Cardiac fibroblast (primary cell): ENCODE results near the gene CCDC88B.

Source experiments
- DNase-seq, 2 donors: peaks; one replicate each; pipeline versions ENCODE4 v3.0.0 to v3.0.0-alpha.2; 2010; ENCODE audit warnings: low read depth in 2 of 2
- H3K4me3 ChIP-seq, 2 donors: replicated peaks in 1 of 2; 1 replicate in 1 of 2; 2 replicates in 1 of 2; pipeline ENCODE4 v1.5.1; 2011; ENCODE audit warnings: low read depth in 2 of 2, low read length in 2 of 2, mild to moderate bottlenecking in 2 of 2, moderate library complexity in 1 of 2
- TF ChIP-seq, protein P1 (sequence below): IDR thresholded peaks from one replicate; pipeline ENCODE4 v1.5.1; 2011; ENCODE audit warnings: low read depth, mild to moderate bottlenecking, low read length, inconsistent platforms

The CCDC88B gene

DNA sequence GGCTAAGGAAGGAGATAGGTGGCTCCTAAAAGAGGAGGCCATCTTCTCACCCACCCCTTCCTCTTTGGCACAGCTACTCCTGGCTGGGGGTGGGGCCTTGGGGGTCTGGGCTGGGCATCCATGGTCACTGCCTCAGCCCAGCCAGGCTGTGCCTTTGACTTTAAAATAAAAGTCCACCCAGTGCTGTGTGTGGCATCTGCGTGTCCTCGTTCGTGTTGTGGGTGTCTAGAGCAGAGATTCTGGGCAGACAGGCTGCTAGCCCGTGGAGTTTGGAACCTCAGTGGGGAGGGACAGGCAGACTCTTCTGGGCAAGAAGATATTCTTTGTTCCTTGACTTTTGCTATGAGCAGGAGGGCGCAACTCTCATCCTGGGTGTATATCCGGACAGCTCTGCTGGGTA is 32.0 kb downstream of the CCDC88B start:
- TF ChIP-seq, protein P1, sequence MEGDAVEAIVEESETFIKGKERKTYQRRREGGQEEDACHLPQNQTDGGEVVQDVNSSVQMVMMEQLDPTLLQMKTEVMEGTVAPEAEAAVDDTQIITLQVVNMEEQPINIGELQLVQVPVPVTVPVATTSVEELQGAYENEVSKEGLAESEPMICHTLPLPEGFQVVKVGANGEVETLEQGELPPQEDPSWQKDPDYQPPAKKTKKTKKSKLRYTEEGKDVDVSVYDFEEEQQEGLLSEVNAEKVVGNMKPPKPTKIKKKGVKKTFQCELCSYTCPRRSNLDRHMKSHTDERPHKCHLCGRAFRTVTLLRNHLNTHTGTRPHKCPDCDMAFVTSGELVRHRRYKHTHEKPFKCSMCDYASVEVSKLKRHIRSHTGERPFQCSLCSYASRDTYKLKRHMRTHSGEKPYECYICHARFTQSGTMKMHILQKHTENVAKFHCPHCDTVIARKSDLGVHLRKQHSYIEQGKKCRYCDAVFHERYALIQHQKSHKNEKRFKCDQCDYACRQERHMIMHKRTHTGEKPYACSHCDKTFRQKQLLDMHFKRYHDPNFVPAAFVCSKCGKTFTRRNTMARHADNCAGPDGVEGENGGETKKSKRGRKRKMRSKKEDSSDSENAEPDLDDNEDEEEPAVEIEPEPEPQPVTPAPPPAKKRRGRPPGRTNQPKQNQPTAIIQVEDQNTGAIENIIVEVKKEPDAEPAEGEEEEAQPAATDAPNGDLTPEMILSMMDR, result no peak

DNA sequence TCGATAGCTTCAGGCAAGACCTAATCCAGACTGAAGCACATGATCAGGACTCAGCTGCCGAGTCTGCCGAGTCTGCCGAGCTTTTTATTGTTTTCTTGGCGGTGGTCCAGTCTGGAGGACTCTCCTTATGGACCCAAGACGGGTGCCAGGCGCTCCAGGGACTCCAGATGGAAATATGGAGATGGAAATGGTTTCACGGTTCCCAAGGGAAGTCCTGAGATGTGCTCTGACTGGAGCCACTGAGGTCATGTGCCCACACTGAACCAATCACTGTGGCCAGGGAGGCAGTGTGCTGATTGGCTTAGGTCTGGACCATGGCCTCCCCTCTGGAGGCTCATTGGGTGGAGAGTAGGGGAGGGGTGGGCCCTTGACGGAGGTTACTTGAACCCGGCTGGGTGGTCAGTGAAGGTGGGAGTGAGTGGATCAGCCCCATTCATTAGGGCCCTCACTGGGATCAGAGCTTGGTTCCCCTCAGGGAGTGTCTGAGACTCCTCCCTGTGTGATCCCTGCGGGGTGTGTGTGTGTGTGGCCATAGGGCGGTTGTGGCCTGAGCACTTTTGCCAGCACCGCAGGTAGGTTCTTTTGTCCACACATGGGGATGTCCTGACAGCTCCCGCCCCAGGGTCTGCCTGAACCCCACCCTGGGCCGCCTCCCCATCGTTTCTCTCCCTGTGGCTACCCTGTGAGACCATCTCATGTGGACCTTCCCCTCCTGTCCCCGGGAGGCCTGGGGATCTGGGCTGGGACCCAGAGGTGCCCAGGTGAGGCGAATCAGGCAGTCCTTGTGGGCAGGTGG is 33.0 kb downstream of the CCDC88B start:
- TF ChIP-seq, protein P1, result no peak
- DNase-seq, result peak in 1 of 2 donors; percentile 43
- H3K4me3 ChIP-seq, result no peak overlapping the region

More for the DNA sequence above, 32.0 kb downstream of the CCDC88B start:
- no peak for DNase-seq
- no peak overlapping the region for H3K4me3 ChIP-seq

DNA sequence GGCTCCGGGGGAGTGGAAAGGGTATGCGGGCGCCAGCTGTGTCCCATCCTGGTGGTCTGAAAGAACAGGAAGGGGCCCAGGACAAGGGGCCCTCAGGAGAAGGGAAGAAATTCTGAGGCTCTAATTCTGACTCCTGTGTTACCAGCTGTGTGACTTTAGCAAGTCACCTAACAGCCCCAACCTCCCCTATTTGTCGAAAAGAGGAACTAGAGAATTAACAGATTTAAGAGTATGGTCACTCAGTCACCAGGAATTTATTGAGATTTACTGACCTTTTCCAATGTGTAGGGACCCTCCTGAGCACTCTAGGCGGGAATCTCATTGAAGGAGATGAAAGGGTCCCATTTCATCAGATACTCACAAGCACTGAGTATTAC is 33.6 kb downstream of the CCDC88B start:
- TF ChIP-seq, protein P1, result no peak
- no peak for DNase-seq
- no peak overlapping the region for H3K4me3 ChIP-seq

DNA sequence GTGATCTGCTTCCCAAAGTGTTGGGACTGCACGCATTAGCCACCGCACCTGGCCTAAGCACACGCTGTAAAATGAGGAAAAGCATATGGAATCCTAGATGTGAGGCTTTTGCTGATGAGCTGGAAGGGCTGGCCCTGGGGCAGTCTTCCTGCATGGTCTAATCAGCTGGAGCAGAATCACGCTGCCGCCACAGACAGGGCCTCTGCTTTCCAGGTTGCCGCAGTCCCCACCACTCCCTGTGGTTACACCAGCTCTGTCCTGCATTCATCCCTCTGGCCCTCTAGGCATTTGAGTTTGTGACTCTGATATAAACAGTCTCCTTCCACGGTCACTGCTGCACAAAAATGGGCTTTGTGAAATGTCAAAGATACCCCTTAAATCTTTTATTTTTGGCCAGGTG is 36.1 kb downstream of the CCDC88B start:
- DNase-seq, result no peak
- H3K4me3 ChIP-seq, result no peak overlapping the region
- TF ChIP-seq, protein P1, result no peak

DNA sequence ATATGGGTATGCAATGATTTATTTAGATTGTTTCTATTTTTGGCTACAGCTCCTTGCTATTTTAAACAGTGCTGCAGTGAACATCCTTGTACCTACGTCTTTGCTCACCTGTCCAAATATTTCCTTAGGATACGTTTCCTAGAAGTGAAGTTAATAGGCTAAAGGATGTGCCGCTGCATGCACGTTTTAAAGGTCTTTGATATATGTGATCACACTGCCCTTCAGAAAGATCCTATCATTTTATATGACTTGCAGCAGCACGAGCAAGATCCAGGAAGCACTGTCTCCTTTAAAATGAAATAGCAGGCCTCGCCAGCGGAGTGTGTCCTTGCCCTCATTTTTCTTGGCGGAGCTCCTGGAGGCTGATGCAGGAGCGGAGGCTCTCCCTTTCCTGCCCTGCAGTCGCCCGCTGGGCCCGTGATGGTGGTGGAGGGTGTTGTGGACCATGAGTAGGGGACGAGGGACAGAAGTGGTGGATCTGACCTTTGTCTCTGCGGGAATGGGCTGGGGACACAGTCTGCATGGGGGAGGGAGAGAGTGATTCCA is 38.4 kb downstream of the CCDC88B start:
- peak; percentile 14 to 53 for DNase-seq
- H3K4me3 ChIP-seq, result no peak overlapping the region
- TF ChIP-seq, protein P1, result no peak

DNA sequence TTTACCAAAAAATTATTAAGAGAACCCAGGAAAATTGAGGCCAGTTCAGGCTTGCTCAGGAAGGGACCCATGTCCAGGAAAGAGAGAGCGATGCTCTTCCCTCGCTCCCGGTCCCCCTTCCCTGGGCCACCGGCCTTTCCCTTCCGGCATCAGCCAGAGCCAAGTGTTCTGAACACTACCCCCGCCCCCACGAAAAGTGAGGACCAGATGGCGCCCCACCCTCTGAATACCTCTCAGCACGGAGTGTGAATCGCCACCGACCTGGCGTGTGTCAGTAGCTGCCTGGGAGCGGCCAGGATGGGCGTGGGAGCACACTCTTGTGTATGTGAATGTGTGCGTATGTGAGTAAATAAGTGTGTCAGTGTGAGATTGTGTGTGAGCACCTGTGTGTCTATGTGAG is 39.2 kb downstream of the CCDC88B start:
- DNase-seq, result no peak
- TF ChIP-seq, protein P1, result no peak
- H3K4me3 ChIP-seq, result no peak overlapping the region
